GM13976 (cell line): ENCODE data around the gene REM1.
"Not testable (repeated sequence)": the region's sequence is repeated elsewhere in the genome, so short reads cannot be mapped to it uniquely, and the experiment has no call there.

Source experiments
- DNase-seq: peaks from one replicate; pipeline ENCODE4 v3.0.0; 2012; ENCODE audit warnings: low spot score
- CTCF ChIP-seq: IDR thresholded peaks from 2 replicates; pipeline ENCODE4 v1.5.1; 2012; ENCODE audit warnings: borderline replicate concordance, mild to moderate bottlenecking; ENCODE audit not compliant: insufficient read depth; ENCODE audit errors: extremely low read depth, missing control alignments, control extremely low read depth
- in situ Hi-C: fragments of 300-500 bp; cut with MboI; formaldehyde crosslinking; loops from one replicate; pipeline ENCODE4 v1.12.0; 2022; ENCODE audit warnings: low sequenced_read_pairs, mixed read lengths, inconsistent platforms; ENCODE audit not compliant: unreplicated experiment

REM1 gene, protein sequence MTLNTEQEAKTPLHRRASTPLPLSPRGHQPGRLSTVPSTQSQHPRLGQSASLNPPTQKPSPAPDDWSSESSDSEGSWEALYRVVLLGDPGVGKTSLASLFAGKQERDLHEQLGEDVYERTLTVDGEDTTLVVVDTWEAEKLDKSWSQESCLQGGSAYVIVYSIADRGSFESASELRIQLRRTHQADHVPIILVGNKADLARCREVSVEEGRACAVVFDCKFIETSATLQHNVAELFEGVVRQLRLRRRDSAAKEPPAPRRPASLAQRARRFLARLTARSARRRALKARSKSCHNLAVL

GRCh38 chr20:31474758-31475427 lies at the start of gene REM1, which contains the start of gene DEFB124:
Gene REM1, plus strand, starts transcription at chr20:31475288. Its CDS starts 1,158 bp downstream, at chr20:31476446.
Gene DEFB124, minus strand, starts transcription at chr20:31475127. Its CDS starts 2,114 bp downstream, at chr20:31473013.
- no peak for DNase-seq
- no peak for TF ChIP-seq CTCF
- in situ Hi-C loops = no loop called here

DNA sequence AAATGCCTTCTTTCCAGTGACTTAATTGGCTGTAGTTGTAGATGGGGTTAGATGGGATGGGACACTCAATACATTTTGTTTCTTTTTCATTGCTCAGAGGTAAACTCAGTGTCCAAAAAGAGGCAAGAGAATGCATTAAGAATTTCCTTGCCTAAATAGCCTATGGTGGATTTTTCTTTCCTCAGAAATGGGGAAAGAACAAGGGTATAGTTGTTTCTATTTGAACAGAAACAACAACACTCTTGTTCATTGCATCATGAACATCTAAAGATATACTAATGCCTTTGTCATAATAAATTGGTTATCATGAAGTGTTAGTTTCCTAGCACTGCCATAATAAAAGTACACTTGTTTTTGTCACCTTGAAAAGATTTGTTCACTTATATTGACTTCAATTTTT lies 49.3 kb upstream of the REM1 start:
- in situ Hi-C loops = no loop called here

GRCh38 chr20:31426891-31427551 lies 48.1 kb upstream of the REM1 start:
- in situ Hi-C loops, DNase-seq: not testable (repeated sequence)

More for the DNA sequence above, 49.3 kb upstream of the REM1 start:
- DNase-seq = no peak
- TF ChIP-seq CTCF = no peak

DNA sequence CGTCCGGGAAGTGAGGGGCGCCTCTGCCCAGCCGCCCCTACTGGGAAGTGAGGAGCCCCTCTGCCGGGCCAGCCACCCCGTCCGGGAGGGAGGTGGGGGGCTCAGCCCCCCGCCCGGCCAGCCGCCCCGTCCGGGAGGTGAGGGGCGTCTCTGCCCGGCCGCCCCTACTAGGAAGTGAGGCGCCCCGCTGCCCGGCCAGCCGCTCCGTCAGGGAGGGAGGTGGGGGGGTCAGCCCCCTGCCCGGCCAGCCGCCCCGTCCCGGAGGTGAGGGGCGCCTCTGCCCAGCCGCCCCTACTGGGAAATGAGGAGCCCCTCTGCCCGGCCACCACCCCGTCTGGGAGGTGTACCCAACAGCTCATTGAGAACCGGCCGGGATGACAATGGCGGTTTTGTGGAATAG lies 47.5 kb upstream of the REM1 start:
- in situ Hi-C loops, DNase-seq: not testable (repeated sequence)

GRCh38 chr20:31430568-31431115 lies 44.4 kb upstream of the REM1 start:
- no peak for DNase-seq
- TF ChIP-seq CTCF = no peak
- in situ Hi-C loops = no loop called here

- no peak for TF ChIP-seq CTCF
- DNase-seq = no peak
- in situ Hi-C loops = no loop called here
Measured at GRCh38 chr20:31440012-31440659, 35.0 kb upstream of the REM1 start, which contains the start of gene DEFB123. Gene DEFB123, plus strand, starts transcription at chr20:31440632. Its CDS starts 67 bp downstream, at chr20:31440699.

- in situ Hi-C loops = no loop called here
- no peak for TF ChIP-seq CTCF
- no peak for DNase-seq
Measured at GRCh38 chr20:31446084-31446819, 28.8 kb upstream of the REM1 start.
